Caco-2 (cell line): ENCODE measurements around the gene CABP7. TPM values are rescaled to one million over a fixed set of nuclear protein-coding genes. Genes with fewer than 3 reads are reported as not detected.

Source experiments
- BruUV-seq: library from RNA; stranded (reverse); fragments of 400-500 nt; replicated peaks from 2 replicates; lab custom pipeline; 2021; lab: Mats Ljungman, UMichigan
- CTCF ChIA-PET: fragments of 300-600 bp; sonication (Branson Sonifier 250); formaldehyde crosslinking; loops from one replicate; lab custom pipeline; 2022; ENCODE audit warnings: antibody characterized with exemption; lab: Charles Lee
- POLR2A ChIA-PET: fragments of 300-600 bp; sonication (Branson Sonifier 250); formaldehyde crosslinking; loops from one replicate; lab custom pipeline; 2022; ENCODE audit warnings: antibody characterized with exemption; lab: Charles Lee
- DNase-seq, 2 experiments: peaks; one replicate each; pipeline versions ENCODE4 v3.0.0 to v3.0.0-alpha.2; 2020 to 2022
- H3K27me3 ChIP-seq: replicated peaks from 2 replicates; pipeline ENCODE4 v1.6.0; 2011; ENCODE audit warnings: low read length; ENCODE audit not compliant: control insufficient read depth, insufficient read depth
- H3K36me3 ChIP-seq: 2 replicates; pipeline ENCODE4 v1.5.1; 2011; ENCODE audit warnings: low read length; ENCODE audit not compliant: control insufficient read depth, insufficient read depth
- H3K4me1 ChIP-seq: fragments of 250-450 bp; sonication (Bioruptor Pico); 2 replicates; pipeline ENCODE4 v1.5.1; 2020; ENCODE audit warnings: mild to moderate bottlenecking
- H3K4me3 ChIP-seq: 2 replicates; pipeline ENCODE4 v1.5.1; 2011; ENCODE audit warnings: low read depth, mild to moderate bottlenecking, control low read depth, low read length
- H3K9me3 ChIP-seq: fragments of 250-450 bp; sonication (Bioruptor Pico); 2 replicates; pipeline ENCODE4 v1.5.1; 2020; ENCODE audit warnings: mild to moderate bottlenecking, moderate library complexity
- H3K27ac Mint-ChIP-seq: one replicate; pipeline ENCODE4 v1.8.0; 2022; ENCODE audit warnings: mixed read lengths; ENCODE audit not compliant: unreplicated experiment
- H3K27me3 Mint-ChIP-seq: one replicate; pipeline ENCODE4 v1.8.0; 2022; ENCODE audit warnings: mixed read lengths; ENCODE audit not compliant: insufficient read depth, unreplicated experiment
- H3K36me3 Mint-ChIP-seq: one replicate; pipeline ENCODE4 v1.8.0; 2022; ENCODE audit warnings: mild to moderate bottlenecking, mixed read lengths; ENCODE audit not compliant: insufficient read depth, unreplicated experiment
- H3K4me1 Mint-ChIP-seq: one replicate; pipeline ENCODE4 v1.8.0; 2022; ENCODE audit warnings: low read depth, mixed read lengths; ENCODE audit not compliant: unreplicated experiment
- H3K4me3 Mint-ChIP-seq: one replicate; pipeline ENCODE4 v1.8.0; 2022; ENCODE audit warnings: mild to moderate bottlenecking, moderate library complexity, mixed read lengths; ENCODE audit not compliant: unreplicated experiment
- H3K9me3 Mint-ChIP-seq: one replicate; pipeline ENCODE4 v1.8.0; 2022; ENCODE audit warnings: mixed read lengths; ENCODE audit not compliant: unreplicated experiment
- intact Hi-C: fragments of 100-400 bp; cut with micrococcal nuclease; formaldehyde crosslinking; loops from one replicate; pipeline ENCODE4 v1.10.0; 2022; ENCODE audit not compliant: unreplicated experiment
- total RNA-seq: library from RNA; stranded (reverse); gene quantifications from 2 replicates; pipeline ENCODE4 v1.2.3, GENCODE V29; 2022
- TF ChIP-seq, protein P1 (sequence below), 2 experiments: fragments of 200-600 bp in 1 of 2; IDR thresholded peaks; 1 replicate in 1 of 2; 2 replicates in 1 of 2; pipeline versions ENCODE4 v1.5.1 to v1.8.0; 2011 to 2022; ENCODE audit warnings: antibody characterized with exemption in 1 of 2, control low read depth in 1 of 2, inconsistent platforms in 1 of 2, low read depth in 1 of 2, low read length in 1 of 2, mild to moderate bottlenecking in 1 of 2, moderate library complexity in 1 of 2; ENCODE audit not compliant: insufficient read depth in 1 of 2, severe bottlenecking in 1 of 2, unreplicated experiment in 1 of 2

The CABP7 gene
- total RNA-seq, 1 experiment from 2014 or later = not detected

DNA sequence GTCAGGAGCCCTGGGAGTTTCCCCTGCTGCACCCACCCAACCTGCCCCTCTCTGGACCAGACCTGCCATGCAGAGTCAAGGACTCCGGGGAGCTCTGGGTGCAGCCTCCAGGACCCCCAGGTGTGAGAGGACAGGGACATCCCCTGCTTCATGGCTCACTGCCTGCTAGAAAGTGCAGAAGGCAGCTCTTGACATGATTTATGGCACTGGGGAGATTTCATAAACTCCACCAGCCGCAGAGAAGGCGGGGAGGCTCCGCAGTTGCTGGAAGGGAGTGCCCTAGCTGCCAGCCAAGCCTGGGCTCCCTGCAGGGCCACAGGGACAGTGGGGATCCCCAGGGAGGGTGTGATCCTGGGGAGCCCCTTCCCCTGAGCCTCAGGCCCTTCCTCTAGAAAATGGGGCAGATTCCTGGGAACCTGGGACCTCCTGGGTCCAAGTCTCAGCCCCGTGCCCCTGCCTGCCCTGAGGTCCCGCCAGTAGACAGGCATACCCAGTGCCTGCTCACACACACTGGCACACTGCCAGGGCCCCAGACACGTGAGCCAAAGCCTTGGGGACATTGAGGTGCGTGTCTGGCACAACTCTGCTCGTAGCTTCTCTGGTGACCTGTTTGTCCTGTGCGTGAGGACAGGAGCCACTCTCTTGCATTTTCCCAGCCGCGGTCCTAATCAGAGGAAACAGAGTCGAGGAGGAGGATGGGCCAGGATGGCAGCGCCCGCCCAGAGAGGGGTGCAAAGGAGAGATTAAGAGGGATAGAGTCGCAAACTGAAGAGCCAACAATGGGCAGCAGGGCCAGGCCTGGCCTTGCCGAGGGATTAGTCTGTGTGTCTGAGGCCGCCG, 13.8 kb downstream of the CABP7 start:
- peaks cover 4% of the 10 kb centered on the region; the same call in 1 of the 2 replicates for H3K4me1 ChIP-seq
- no peak for DNase-seq
- TF ChIP-seq, protein P1, sequence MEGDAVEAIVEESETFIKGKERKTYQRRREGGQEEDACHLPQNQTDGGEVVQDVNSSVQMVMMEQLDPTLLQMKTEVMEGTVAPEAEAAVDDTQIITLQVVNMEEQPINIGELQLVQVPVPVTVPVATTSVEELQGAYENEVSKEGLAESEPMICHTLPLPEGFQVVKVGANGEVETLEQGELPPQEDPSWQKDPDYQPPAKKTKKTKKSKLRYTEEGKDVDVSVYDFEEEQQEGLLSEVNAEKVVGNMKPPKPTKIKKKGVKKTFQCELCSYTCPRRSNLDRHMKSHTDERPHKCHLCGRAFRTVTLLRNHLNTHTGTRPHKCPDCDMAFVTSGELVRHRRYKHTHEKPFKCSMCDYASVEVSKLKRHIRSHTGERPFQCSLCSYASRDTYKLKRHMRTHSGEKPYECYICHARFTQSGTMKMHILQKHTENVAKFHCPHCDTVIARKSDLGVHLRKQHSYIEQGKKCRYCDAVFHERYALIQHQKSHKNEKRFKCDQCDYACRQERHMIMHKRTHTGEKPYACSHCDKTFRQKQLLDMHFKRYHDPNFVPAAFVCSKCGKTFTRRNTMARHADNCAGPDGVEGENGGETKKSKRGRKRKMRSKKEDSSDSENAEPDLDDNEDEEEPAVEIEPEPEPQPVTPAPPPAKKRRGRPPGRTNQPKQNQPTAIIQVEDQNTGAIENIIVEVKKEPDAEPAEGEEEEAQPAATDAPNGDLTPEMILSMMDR (IDR thresholded peaks at IDR 0.05; ENCODE audit: insufficient read depth in 1 of 2, low read depth in 1 of 2, low read length in 1 of 2, severe bottlenecking in 1 of 2, unreplicated experiment in 1 of 2) = no peak
- no peaks in the 10 kb centered on the region for H3K27me3 ChIP-seq
- Mint-ChIP-seq H3K4me1 (no peaks in the 10 kb centered on the region), H3K9me3 (no peaks in the 10 kb centered on the region), H3K36me3 (no peaks in the 10 kb centered on the region), H3K4me3 (no peak overlapping the region), H3K27me3 (no peaks in the 10 kb centered on the region), H3K27ac (no peak overlapping the region)
- no peaks in the 10 kb centered on the region for H3K36me3 ChIP-seq
- ChIA-PET CTCF (no interaction called here), POLR2A (no interaction called here)
- H3K9me3 ChIP-seq = no peaks in the 10 kb centered on the region
- no TSS peak for BruUV-seq
- intact Hi-C loops = no loop called here
- H3K4me3 ChIP-seq = no peak overlapping the region

DNA sequence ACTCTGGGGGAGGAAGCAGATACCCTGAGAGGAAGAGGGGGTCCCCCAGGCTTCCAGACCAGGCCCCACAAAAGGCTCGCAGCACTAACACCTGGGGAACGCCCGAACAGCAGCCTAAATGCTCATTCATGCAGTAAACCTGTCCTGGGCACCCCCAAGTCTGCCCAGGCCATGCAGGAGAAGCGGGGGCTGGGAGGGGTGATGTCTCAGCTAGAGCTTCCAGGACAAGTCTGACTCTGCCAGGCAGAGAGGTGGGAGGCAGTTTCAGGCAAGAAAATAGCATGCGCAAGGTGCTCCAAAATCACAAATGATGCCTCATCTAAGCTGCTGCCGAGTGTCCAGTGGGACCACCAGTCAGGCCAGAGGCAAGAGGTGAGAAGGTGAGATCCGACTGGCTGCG, 14.6 kb downstream of the CABP7 start:
- Histone ChIP-seq H3K4me3 (no peak overlapping the region), H3K9me3 (no peaks in the 10 kb centered on the region), H3K36me3 (no peaks in the 10 kb centered on the region), H3K27me3 (no peaks in the 10 kb centered on the region), H3K4me1 (peaks cover 4% of the 10 kb centered on the region; the same call in 1 of the 2 replicates)
- ChIA-PET CTCF (no interaction called here), POLR2A (no interaction called here)
- H3K27ac Mint-ChIP-seq = no peak overlapping the region
- no peaks in the 10 kb centered on the region for H3K4me1 Mint-ChIP-seq
- no peak overlapping the region for H3K4me3 Mint-ChIP-seq
- no peaks in the 10 kb centered on the region for H3K36me3 Mint-ChIP-seq
- TF ChIP-seq, protein P1 (IDR thresholded peaks at IDR 0.05; ENCODE audit: insufficient read depth in 1 of 2, low read depth in 1 of 2, low read length in 1 of 2, severe bottlenecking in 1 of 2, unreplicated experiment in 1 of 2) = no peak
- H3K9me3 Mint-ChIP-seq = no peaks in the 10 kb centered on the region
- DNase-seq = no peak
- no peaks in the 10 kb centered on the region for H3K27me3 Mint-ChIP-seq
- no TSS peak for BruUV-seq
- intact Hi-C loops = no loop called here

DNA sequence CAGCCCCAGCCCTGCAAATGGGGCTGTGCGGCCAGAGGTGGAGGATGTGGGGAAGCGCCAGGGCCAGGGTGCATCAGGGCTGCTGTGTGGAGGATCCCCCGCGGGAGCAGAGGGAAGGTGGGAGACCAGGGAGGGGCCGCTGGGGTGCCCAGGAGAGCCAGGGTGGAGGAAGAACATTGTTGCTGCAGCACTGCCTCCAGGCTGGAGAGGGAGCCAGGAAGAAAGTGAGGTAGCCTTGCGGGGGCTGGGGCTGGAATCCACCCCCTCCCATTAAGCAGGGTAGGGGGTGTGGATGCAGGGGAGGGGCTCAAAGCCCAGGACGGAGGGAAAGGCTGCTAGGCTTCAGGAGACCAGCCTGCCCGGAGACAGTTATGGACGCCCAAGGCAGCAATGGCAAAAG, 15.0 kb downstream of the CABP7 start:
- Histone ChIP-seq H3K4me3 (no peak overlapping the region), H3K9me3 (no peaks in the 10 kb centered on the region), H3K27me3 (no peaks in the 10 kb centered on the region), H3K4me1 (peaks cover 4% of the 10 kb centered on the region; the same call in 1 of the 2 replicates), H3K36me3 (no peaks in the 10 kb centered on the region)
- Mint-ChIP-seq H3K4me1 (no peaks in the 10 kb centered on the region), H3K27ac (no peak overlapping the region), H3K9me3 (no peaks in the 10 kb centered on the region), H3K36me3 (no peaks in the 10 kb centered on the region), H3K4me3 (no peak overlapping the region), H3K27me3 (no peaks in the 10 kb centered on the region)
- CTCF ChIA-PET = no interaction called here
- intact Hi-C loops = no loop called here
- POLR2A ChIA-PET = no interaction called here
- DNase-seq = no peak
- no TSS peak for BruUV-seq
- TF ChIP-seq, protein P1 (IDR thresholded peaks at IDR 0.05; ENCODE audit: insufficient read depth in 1 of 2, low read depth in 1 of 2, low read length in 1 of 2, severe bottlenecking in 1 of 2, unreplicated experiment in 1 of 2) = no peak
